Fibroblast of lung (primary cell): Measurements from ENCODE around the gene DGCR8.

Experiments
- EZH2 ChIP-seq: IDR thresholded peaks from 2 replicates; pipeline ENCODE4 v1.5.1; 2012; ENCODE audit warnings: low read length, control low read depth, mild to moderate bottlenecking; ENCODE audit errors: missing control alignments
- TF ChIP-seq, protein P1 (sequence below), 2 donors: IDR thresholded peaks in 1 of 2; conservative IDR thresholded peaks in 1 of 2; 1 replicate in 1 of 2; 2 replicates in 1 of 2; pipeline ENCODE4 v1.5.1; 2011 to 2012; ENCODE audit warnings: low read length in 2 of 2, control low read depth in 1 of 2, inconsistent platforms in 1 of 2, low read depth in 1 of 2, mild to moderate bottlenecking in 1 of 2

DNA sequence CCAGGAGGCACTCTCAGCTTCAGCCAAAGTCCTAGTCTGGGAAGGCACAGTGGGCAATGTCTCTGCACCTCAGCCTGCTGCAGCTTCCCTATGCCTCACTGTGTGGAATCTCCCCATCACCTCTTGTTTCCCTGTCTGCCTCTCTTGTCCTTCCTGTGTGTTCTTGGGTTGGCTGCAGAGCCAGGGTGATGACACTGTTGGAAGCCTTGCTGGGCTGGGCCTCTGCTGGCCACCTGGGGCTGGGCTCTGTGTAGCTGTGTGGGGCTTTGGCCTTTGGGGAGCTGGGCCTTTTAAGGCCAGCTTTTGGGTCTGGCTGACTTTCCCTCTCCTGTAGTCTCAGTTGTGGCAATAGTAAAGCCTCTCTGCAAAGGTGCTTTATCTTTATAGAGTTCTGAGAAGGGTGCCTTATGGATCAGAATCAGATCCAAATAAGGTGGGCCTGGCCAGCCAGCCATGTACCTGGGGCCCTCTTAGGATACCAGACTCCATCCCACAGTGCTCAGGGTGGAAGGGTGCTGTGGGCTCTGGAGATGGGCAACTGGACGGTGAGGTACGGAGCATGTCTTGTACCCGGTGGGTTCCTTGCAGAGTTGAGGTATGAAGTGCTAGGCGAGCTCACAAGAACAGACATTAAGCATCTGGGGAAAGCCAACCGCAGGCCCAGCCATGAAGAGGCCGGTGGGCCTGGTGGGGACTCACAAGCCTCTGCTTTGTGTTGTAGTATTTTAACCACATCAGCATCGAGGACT lies 25.6 kb downstream of the DGCR8 start:
- TF ChIP-seq, protein P1, sequence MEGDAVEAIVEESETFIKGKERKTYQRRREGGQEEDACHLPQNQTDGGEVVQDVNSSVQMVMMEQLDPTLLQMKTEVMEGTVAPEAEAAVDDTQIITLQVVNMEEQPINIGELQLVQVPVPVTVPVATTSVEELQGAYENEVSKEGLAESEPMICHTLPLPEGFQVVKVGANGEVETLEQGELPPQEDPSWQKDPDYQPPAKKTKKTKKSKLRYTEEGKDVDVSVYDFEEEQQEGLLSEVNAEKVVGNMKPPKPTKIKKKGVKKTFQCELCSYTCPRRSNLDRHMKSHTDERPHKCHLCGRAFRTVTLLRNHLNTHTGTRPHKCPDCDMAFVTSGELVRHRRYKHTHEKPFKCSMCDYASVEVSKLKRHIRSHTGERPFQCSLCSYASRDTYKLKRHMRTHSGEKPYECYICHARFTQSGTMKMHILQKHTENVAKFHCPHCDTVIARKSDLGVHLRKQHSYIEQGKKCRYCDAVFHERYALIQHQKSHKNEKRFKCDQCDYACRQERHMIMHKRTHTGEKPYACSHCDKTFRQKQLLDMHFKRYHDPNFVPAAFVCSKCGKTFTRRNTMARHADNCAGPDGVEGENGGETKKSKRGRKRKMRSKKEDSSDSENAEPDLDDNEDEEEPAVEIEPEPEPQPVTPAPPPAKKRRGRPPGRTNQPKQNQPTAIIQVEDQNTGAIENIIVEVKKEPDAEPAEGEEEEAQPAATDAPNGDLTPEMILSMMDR (conservative IDR thresholded peaks at IDR 0.05 in 1 of 2, IDR thresholded peaks at IDR 0.05 in 1 of 2; ENCODE audit: low read depth in 1 of 2, low read length in 2 of 2) = no peak
- TF ChIP-seq EZH2 = no peak
